Upper lobe of right lung (tissue), 1 donor: ENCODE data around the gene LRRC27. TPM values are rescaled to one million over a fixed set of nuclear protein-coding genes. Genes with fewer than 3 reads are reported as not detected.

Experiments used
- ATAC-seq: fragments of 200-7000 bp; cut with Tn5 transposase; one replicate; pipeline ENCODE4 v1.9.1; 2020; ENCODE audit warnings: mild to moderate bottlenecking, moderate library complexity
- DNase-seq: peaks from one replicate; pipeline ENCODE4 v3.0.0-alpha.2; 2020
- H3K27ac ChIP-seq: fragments of 200-600 bp; one replicate; pipeline ENCODE4 v1.8.0; 2022
- H3K27me3 ChIP-seq: fragments of 200-600 bp; one replicate; pipeline ENCODE4 v1.8.0; 2022; ENCODE audit warnings: mild to moderate bottlenecking
- H3K36me3 ChIP-seq: fragments of 200-600 bp; one replicate; pipeline ENCODE4 v1.8.0; 2022
- H3K4me1 ChIP-seq: fragments of 200-600 bp; one replicate; pipeline ENCODE4 v1.8.0; 2022
- H3K4me3 ChIP-seq: fragments of 200-600 bp; one replicate; pipeline ENCODE4 v1.8.0; 2022; ENCODE audit warnings: mild to moderate bottlenecking
- H3K9me3 ChIP-seq: fragments of 200-600 bp; one replicate; pipeline ENCODE4 v1.8.0; 2022
- intact Hi-C: fragments of 100-400 bp; cut with DNase I; formaldehyde crosslinking; loops from one replicate; pipeline ENCODE4 v1.11.0; 2022
- total RNA-seq: library from RNA; stranded (reverse); fragmentation: NEBNext Ultra II Directional; extraction: Animal tissue kit (Norgen Biotek cat#: 25700); gene quantifications from one replicate; pipeline ENCODE4 v1.2.1, GENCODE V29; 2021
- TF ChIP-seq, protein P1 (sequence below): fragments of 200-600 bp; IDR thresholded peaks from one replicate; pipeline ENCODE4 v1.8.0; 2022; ENCODE audit warnings: antibody characterized with exemption
- donor health status: DM: no; HTN: yes; CAD: no; lungs with severe emphysema.

Gene LRRC27
- total RNA-seq, 1 donor from 2014 or later: 6.3 TPM

DNA sequence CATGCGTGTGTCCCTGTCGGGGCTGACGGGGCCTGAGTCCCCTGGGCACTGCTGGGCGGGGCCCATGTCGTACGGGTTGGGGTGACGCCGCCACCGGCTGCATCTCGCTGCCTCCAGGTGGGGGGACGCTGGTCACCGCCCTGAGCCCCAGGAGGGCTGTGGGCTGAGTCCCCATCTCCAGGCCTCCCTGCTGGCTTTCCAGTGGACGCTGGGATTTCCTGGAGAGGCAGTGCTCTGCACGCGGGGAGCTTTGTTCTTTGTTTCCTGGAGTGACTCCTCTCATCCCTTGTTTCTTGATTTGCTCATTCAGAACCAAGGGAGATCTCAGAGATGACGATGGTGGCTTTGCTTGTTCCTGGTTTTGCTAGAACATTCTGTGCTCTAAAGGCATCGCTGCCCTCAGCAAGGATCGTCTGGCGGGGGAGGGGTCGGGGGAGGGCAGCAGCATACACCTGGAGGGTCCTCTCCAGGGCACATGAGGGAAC lies 86.0 kb downstream of the LRRC27 start:
- no peaks in the 10 kb centered on the region for H3K27me3 ChIP-seq
- ATAC-seq (peak; percentile 0), DNase-seq (no peak)
- H3K36me3 ChIP-seq: no peaks in the 10 kb centered on the region
- TF ChIP-seq, protein P1, sequence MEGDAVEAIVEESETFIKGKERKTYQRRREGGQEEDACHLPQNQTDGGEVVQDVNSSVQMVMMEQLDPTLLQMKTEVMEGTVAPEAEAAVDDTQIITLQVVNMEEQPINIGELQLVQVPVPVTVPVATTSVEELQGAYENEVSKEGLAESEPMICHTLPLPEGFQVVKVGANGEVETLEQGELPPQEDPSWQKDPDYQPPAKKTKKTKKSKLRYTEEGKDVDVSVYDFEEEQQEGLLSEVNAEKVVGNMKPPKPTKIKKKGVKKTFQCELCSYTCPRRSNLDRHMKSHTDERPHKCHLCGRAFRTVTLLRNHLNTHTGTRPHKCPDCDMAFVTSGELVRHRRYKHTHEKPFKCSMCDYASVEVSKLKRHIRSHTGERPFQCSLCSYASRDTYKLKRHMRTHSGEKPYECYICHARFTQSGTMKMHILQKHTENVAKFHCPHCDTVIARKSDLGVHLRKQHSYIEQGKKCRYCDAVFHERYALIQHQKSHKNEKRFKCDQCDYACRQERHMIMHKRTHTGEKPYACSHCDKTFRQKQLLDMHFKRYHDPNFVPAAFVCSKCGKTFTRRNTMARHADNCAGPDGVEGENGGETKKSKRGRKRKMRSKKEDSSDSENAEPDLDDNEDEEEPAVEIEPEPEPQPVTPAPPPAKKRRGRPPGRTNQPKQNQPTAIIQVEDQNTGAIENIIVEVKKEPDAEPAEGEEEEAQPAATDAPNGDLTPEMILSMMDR: no peak
- H3K9me3 ChIP-seq: no peaks in the 10 kb centered on the region
- peak overlapping the region; percentile 94 for H3K27ac ChIP-seq
- H3K4me3 ChIP-seq: no peak overlapping the region
- peaks cover 57% of the 10 kb centered on the region for H3K4me1 ChIP-seq
- intact Hi-C loops: no loop called here

DNA sequence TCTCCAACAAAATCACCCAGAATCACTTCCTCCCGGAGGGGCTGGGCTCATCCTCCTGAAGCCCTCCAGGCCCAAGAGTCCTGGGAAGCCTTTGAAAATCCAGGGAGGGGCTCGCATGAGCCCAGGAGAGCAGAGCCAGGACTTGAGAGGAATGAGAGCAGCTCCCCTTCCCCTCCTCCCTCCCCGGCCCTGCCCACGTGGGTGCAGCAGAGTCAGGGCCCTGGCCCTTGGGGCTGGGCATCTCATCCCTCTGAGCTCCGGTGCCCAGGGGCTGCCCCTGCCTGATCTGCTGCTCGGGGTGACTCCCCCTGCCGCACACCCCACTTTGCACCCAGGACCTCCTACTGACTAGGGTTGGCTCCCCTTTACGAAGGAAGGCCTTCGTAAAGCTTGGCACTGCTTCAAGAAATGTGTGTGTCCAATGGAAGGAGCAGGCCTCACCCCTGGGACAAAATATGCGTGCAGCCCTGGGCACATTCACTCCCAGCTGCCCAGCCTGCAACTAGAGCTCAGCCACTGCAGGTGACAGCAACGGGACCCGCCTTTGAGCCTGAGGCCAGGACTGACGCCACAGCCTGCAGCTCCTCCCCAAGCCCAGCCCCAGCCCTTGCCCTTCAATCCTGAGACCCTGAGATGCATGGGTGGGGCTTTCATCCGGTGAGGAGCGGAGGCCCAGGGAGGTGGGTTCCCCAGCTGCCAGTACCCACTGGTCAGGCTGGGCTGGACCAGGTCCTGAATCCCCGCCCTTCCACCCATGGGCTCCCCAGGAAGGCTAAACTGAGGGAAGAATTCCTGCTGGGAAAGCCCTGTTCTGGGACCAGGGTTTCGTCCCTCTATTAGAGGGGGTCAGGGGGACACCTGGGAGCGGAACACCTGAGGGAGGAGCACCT lies 86.8 kb downstream of the LRRC27 start:
- ATAC-seq (peak; percentile 69), DNase-seq (peak; percentile 90)
- TF ChIP-seq, protein P1: no peak
- peaks cover 52% of the 10 kb centered on the region for H3K4me1 ChIP-seq
- H3K4me3 ChIP-seq: no peak overlapping the region
- no peaks in the 10 kb centered on the region for H3K9me3 ChIP-seq
- H3K27ac ChIP-seq: peak overlapping the region; percentile 94
- no peaks in the 10 kb centered on the region for H3K27me3 ChIP-seq
- intact Hi-C loops: no loop called here
- no peaks in the 10 kb centered on the region for H3K36me3 ChIP-seq

DNA sequence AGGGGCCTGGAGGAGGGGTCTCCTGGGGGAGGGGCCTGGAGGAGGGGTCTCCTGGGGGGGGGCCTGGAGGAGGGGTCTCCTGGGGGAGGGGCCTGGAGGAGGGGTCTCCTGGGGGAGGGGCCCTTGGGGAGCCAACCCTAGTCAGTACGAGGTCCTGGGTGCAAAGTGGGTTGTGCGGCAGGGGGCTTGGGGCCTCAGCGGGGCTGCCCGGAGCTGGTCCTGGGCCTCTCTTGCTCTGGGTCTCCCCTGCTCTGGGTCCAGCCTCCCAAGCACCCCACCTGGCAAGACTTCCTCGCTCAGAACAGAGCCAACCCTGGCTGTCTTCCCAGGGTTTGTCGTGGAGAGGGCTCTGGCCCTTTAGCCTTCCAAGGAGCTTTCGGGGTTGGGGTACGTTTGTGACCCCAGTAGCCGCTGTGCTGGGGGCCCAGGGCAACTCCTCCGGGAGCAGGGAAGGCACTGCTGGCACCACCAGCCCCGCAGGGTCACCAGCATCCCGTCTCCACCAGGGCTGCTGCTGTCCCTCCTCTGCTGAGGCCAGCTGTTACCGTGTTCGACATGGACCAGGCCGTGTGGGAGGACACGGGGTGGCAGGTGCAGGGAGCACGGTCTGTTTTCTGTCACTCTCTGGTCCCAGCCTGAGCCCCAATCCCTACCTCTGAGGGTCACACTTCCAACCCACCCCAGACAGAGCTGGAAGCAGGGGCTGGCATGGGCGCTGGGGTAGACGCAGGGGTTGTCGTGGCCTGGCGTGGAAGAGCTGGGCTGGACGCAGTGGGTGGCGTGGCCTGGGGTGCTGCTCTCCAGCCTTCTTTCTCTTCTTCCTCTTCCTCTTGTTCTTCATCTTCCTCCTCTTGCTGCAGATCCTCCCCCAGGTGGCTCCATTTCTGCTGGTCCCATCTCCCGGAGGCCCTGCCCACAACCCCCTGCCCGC lies 87.8 kb downstream of the LRRC27 start:
- Histone ChIP-seq H3K36me3 (no peaks in the 10 kb centered on the region), H3K4me3 (no peak overlapping the region), H3K27me3 (no peaks in the 10 kb centered on the region), H3K27ac (peak overlapping the region; percentile 94), H3K4me1 (peaks cover 52% of the 10 kb centered on the region), H3K9me3 (no peaks in the 10 kb centered on the region)
- no peak for DNase-seq
- ATAC-seq: no peak
- intact Hi-C loops: no loop called here
- TF ChIP-seq, protein P1: no peak

DNA sequence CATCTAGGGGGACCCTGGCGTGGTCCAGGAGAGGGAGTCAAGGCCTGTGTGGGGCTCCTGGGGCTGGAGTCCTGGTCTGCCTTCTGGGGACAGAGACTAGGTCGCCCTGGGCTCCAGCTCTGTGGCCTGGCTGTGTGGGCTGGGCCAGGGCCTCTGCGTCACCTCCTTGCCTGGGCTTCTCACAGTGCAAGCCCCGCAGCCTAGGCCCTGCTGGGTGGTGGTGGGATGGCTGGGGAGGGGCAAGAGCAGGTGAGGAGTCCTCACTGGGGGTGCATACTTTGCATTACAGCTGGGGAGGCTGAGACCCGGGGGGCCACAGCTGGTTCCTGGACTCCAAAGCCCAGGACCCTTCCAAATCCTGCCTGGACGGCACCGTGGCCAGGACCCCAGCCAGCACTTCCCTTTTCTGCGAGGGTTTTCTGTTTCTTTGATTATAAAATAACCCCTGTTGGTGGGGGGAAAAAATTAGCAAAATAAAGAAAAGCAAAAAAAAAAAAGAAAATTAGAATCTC lies 88.5 kb downstream of the LRRC27 start:
- TF ChIP-seq, protein P1: no peak
- no peaks in the 10 kb centered on the region for H3K9me3 ChIP-seq
- no peaks in the 10 kb centered on the region for H3K36me3 ChIP-seq
- peaks cover 52% of the 10 kb centered on the region for H3K4me1 ChIP-seq
- no peaks in the 10 kb centered on the region for H3K27me3 ChIP-seq
- peak overlapping the region; percentile 94 for H3K27ac ChIP-seq
- ATAC-seq: no peak
- intact Hi-C loops: no loop called here
- H3K4me3 ChIP-seq: no peak overlapping the region
- no peak for DNase-seq

DNA sequence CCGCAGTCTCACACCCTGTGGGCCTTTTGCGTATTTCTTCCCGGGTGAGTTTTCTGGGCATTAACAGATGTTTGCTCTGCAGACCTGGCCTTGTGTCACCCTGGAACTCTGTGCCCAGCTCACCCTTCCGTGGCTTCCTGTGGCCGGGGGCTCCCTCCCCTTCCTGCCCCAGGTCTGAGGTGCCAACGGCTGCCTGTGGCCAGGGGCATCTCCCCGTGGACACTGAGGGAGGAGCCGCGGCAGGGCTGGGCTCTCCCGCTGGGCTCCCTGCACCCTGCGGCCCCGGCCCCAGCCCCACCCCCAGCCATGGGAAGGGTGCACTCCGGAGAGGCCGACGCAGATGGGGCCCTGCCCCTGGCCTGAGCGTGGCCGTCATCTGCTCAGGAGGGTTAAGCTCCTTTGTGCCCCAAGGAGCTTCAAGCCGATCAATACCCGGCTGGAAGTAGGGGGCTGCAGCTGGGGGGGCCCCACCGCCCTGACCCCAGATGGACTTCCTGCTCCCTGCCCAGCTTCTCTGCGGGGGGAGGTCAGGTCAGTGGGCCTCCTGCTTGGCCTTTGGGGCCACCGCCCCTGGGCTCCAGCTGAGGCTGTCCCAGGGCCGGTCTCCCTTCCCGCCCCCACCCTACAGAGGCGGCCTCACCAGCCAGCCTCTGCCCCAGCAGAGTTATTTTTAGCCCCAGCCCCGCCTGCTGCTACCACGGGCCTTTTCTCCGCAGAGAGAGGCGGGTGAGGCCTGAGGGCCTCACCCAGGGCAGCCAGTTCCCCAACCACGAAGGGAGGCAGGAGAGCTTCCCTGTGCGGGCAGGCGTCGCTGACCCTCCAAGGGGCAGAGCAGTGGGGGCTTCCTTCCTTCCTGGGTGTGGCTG lies 89.2 kb downstream of the LRRC27 start:
- intact Hi-C loops: no loop called here
- H3K4me1 ChIP-seq: peaks cover 52% of the 10 kb centered on the region
- TF ChIP-seq, protein P1: no peak
- no peak overlapping the region for H3K4me3 ChIP-seq
- H3K27ac ChIP-seq: peak overlapping the region; percentile 94
- H3K36me3 ChIP-seq: no peaks in the 10 kb centered on the region
- ATAC-seq (peak; percentile 82), DNase-seq (peak; percentile 93)
- H3K27me3 ChIP-seq: no peaks in the 10 kb centered on the region
- no peaks in the 10 kb centered on the region for H3K9me3 ChIP-seq
